Measurements from ENCODE around the gene FBXL17.

GRCh38 chr5:108122702-108123101, 259.2 kb downstream of the FBXL17 start:
- TF ChIP-seq CTCF (IDR thresholded peaks at IDR 0.05) (no peak), POLR2A (IDR thresholded peaks at IDR 0.05) (no peak)

Measured in breast epithelium (tissue), 3 donors.